PFSK-1 (cell line): Measurements from ENCODE around the gene TMEM161A.

ENCODE experiments used
- FOXP2 ChIP-seq: optimal IDR thresholded peaks from 2 replicates; pipeline ENCODE3; 2011; ENCODE audit warnings: borderline replicate concordance, control low read depth, inconsistent platforms; ENCODE audit not compliant: insufficient read depth; ENCODE audit errors: extremely low read length, extremely low read depth
- POLR2AphosphoS5 ChIP-seq: IDR thresholded peaks from 2 replicates; pipeline ENCODE4 v1.6.1; 2012; ENCODE audit warnings: low read depth, mild to moderate bottlenecking, control low read depth, low read length, moderate library complexity
- REST ChIP-seq, 2 experiments: IDR thresholded peaks; 2 replicates each; pipeline versions ENCODE4 v1.6.1 to v1.8.0; 2011 to 2012; ENCODE audit warnings: low read depth in 2 of 2, low read length in 2 of 2, control low read depth in 1 of 2, inconsistent platforms in 1 of 2, mild to moderate bottlenecking in 1 of 2, moderate library complexity in 1 of 2; ENCODE audit not compliant: insufficient read depth in 1 of 2
- SIN3A ChIP-seq: IDR thresholded peaks from 2 replicates; pipeline ENCODE4 v1.6.1; 2012; ENCODE audit warnings: mild to moderate bottlenecking, low read length, moderate library complexity, borderline replicate concordance; ENCODE audit not compliant: insufficient read depth
- TAF1 ChIP-seq: IDR thresholded peaks from 2 replicates; pipeline ENCODE4 v1.6.1; 2012; ENCODE audit warnings: low read length, control low read depth, borderline replicate concordance; ENCODE audit not compliant: insufficient read depth

DNA sequence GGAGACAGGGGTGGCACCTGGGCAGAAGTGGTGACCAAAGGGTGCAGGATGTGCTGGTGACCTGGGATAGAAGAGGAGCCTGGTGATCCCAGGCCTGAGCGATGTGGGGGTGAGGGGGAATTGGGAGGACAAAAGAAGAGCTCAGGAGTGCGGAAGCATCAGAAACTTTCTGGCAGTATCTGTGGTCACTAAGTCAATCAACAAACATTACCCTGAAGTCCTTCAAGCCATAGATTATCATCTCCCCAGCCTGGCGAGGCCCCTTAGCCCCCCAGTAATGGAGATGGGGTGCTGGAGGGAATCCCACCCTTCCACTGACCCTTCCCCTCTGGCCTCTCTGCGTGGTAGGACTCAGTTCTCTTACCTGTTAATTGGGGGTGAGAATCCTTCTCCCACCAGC is 21.3 kb upstream of the TMEM161A start:
- TF ChIP-seq POLR2AphosphoS5 = no peak
- TF ChIP-seq SIN3A = no peak
- TF ChIP-seq REST (IDR thresholded peaks at IDR 0.05; ENCODE audit: insufficient read depth in 1 of 2, low read depth in 2 of 2, low read length in 2 of 2) = no peak
- TF ChIP-seq TAF1 = no peak
- TF ChIP-seq FOXP2 = no peak
